Mesendoderm (in vitro differentiated cells): ENCODE results near the gene UBTD2. TPM values are rescaled to one million over a fixed set of nuclear protein-coding genes. Genes with fewer than 3 reads are reported as not detected.

Source experiments
- small RNA-seq: library from polyadenylated mRNA; stranded (forward); fragments of <200 nt; extraction: miRNeasy Mini kit (QIAGEN cat#:217004); gene quantifications from one replicate; pipeline ENCODE3, GENCODE V24; 2013; ENCODE audit not compliant: insufficient read depth

Gene UBTD2

Small RNAs within 50 kb of the gene (small RNA-seq; reads per million reads assigned to genes)
- not detected for gene RF00191
